ENCODE data around the gene PCED1A.

PCED1A gene, protein sequence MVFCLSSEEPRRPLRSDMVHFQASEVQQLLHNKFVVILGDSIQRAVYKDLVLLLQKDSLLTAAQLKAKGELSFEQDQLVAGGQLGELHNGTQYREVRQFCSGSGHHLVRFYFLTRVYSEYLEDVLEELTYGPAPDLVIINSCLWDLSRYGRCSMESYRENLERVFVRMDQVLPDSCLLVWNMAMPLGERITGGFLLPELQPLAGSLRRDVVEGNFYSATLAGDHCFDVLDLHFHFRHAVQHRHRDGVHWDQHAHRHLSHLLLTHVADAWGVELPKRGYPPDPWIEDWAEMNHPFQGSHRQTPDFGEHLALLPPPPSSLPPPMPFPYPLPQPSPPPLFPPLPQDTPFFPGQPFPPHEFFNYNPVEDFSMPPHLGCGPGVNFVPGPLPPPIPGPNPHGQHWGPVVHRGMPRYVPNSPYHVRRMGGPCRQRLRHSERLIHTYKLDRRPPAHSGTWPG

DNA sequence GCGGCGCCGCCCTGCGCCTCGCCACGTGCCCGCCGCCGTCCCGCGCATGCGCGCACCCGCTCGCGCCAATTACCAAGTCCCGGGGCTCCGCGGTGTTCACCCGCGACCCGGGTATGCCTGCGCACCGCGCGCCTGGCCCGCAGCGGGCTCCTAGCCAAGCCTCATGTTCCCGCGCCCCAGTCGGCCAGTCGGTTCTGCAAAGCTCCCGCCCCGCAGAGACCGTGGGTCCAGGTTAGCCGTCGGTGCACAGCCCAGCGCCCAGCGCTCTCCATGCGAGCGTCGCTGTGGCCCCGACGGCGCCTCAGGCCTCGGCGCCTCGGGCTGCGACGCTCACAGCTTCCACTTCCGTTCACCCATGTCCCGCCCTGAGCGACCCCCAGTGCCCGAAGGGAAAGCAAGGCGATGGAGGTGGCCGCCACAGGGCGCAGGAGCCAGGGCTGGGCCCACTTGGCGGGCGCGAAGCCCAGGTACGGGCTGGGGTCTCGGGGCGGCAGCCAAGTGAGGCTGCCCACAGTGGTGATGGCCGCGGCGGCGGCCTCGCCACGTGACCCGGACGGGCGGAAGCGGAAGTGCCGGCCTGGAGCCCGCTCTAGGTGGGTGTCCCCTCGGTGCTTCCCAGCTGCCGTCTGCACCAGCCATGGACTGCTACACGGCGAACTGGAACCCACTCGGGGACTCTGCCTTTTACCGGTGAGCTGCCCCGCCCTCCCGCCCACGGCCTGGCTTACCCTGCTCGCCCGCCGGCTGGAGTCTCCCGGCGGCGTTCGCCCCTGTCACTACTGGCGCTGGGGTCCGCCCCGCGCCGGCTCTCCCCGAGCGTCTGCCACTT, at the start of gene PCED1A, which contains the start of gene VPS16:
PCED1A (minus strand) TSS at position 518 of the 829 bp plus-strand sequence. CDS start 743 bp downstream, outside the sequence.
VPS16 (plus strand) TSS at position 608 of the 829 bp plus-strand sequence; CDS start at position 638, 30 bp downstream.
- no peak for TF ChIP-seq CTCF (IDR thresholded peaks at IDR 0.05; ENCODE audit: low read depth, low read length)
- peak; percentile 57 for DNase-seq (ENCODE audit: extremely low read depth, low read depth)

DNA sequence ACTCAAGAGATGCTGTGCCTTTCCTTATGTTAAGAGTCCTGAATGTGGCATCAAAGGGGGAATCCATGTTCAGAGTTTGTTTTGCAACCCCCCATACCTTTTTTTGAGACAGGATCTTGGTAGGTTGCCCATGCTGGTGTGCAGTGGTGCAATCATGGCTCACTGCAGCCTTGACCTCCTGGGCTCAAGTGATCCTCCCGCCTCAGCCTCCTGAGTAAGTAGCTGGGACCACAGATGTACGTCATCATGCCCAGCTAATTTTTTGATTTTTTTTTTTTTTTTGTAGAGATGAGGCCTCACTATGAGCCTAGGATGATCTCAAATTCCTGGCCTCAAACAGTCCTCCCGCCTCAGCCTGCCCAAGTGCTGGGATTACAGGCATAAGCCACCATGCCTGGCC, 49.3 kb upstream of the PCED1A start:
- no peak for DNase-seq (ENCODE audit: extremely low read depth, low read depth)
- no peak for TF ChIP-seq CTCF (IDR thresholded peaks at IDR 0.05; ENCODE audit: low read depth, low read length)

- TF ChIP-seq CTCF (IDR thresholded peaks at IDR 0.05; ENCODE audit: low read depth, low read length) = no peak
- no peak for DNase-seq (ENCODE audit: extremely low read depth, low read depth)
Observed at GRCh38 chr20:2889209-2889608, 48.8 kb upstream of the PCED1A start.

DNA sequence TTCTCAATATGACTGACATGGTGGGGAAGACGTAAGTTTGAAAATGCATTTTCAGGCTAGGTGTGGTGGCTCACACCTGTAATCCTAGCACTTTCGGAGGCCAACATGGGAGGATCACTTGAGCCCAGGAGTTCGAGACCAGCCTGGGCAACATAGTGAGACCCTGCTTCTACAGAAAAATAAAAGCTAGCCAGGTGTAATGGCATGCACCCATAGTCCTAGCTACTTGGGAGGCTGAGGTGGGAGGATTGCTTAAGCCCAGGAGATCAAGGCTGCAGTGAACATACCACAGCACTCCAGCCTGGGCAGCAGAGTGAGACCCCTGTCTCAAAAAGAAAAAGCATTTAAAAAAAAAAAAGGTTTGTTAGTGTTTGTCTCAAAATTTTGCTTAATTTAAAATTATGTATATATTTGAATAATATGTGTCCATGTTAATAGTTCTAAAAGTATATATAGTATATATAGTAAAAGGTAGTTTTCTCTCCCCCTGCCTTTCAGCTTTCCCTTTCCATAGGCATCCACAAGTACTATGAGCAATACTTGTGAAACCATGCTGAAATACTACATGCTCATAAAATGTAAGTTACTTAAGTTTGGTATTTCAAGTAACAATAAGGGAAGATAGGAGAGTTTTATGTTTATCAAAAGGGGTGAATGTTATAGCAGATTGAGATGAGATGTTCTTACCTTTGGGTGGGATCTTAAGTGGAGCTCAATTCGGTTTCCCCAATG, 47.9 kb upstream of the PCED1A start:
- TF ChIP-seq CTCF (IDR thresholded peaks at IDR 0.05; ENCODE audit: low read depth, low read length) = no peak
- no peak for DNase-seq (ENCODE audit: extremely low read depth, low read depth)

GRCh38 chr20:2887715-2888114, 47.3 kb upstream of the PCED1A start:
- TF ChIP-seq CTCF (IDR thresholded peaks at IDR 0.05; ENCODE audit: low read depth, low read length) = no peak
- no peak for DNase-seq (ENCODE audit: extremely low read depth, low read depth)

DNA sequence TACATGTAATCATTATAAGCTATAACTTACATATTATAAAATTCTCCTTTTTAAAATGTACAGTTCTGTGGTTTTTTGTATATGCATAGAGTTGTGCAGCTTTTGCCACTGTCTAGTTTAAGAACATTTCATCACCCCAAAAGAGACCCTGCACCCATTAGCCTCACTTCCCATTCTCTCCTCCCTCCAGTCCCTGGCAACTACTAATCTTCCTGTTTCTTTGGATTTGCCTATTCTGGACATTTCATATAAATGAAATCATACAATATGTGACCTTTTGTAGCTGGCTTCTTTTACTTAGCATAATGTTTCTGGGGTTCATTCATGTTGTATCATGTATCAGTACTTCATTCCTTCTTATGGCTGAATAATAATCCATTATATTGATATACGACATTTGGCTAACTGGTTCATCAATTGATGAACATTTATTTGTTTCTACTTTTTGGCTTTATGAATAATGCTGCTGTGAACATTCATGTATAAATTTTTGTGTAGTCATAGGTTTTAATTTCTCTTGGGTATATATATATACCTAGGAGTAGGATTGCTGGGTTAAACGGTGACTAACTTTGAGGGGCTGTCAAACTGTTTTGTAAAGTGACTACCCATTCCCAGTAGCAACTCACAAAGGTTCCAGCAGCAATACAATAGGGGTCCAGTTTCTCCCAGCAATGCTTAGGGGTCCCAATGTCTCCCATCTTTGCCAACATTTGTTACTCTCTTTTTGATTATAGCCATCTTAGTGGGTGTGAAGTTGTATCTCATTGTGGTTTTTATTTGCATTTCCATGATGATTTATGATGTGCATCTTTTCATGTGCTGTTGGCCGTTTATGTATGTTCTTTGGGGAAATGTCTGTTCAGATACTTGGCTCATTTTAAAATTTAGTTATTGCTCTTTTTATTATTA, 43.5 kb upstream of the PCED1A start:
- no peak for DNase-seq (ENCODE audit: extremely low read depth, low read depth)
- no peak for TF ChIP-seq CTCF (IDR thresholded peaks at IDR 0.05; ENCODE audit: low read depth, low read length)

All from AG09319 (cell line).